ENCODE data around the gene CUL2. TPM values are rescaled to one million over a fixed set of nuclear protein-coding genes. Genes with fewer than 3 reads are reported as not detected.

CUL2 gene
- polyA plus RNA-seq, 1 of the 3 experiments (the other 2 are of a cell fraction): 13.1 TPM

GRCh38 chr10:34996843-34997242 lies 93.3 kb downstream of the CUL2 start:
- Histone ChIP-seq H3K4me3 (ENCODE audit: low read depth in 2 of 2, low read length in 1 of 2) (no peak overlapping the region), H3K9me2 (no peaks in the 10 kb centered on the region), H2AFZ (ENCODE audit: low read depth) (no peak overlapping the region), H3K79me2 (ENCODE audit: insufficient read depth) (no peaks in the 10 kb centered on the region), H3K36me3 (replicated peaks in 1 of 2; ENCODE audit: control insufficient read depth in 1 of 2, insufficient read depth in 2 of 2, low read length in 1 of 2) (no peaks in the 10 kb centered on the region), H3K27me3 (ENCODE audit: insufficient read depth) (no peaks in the 10 kb centered on the region), H3K4me1 (ENCODE audit: control insufficient read depth in 1 of 2, insufficient read depth in 2 of 2, low read depth in 1 of 2, low read length in 1 of 2) (no peaks in the 10 kb centered on the region; a peak in 1 of 4 replicates), H3K9ac (no peak overlapping the region), H3K9me3 (no peaks in the 10 kb centered on the region), H3K27ac (ENCODE audit: low read depth in 2 of 2, low read length in 1 of 2) (no peak overlapping the region), H3F3A (replicated peaks; ENCODE audit: insufficient read depth) (peaks cover 10% of the 10 kb centered on the region), H3K4me2 (no peak overlapping the region), H4K20me1 (ENCODE audit: insufficient read depth) (no peaks in the 10 kb centered on the region)
- CTCF ChIA-PET: no interaction called here
- 79% methylated on average over 6 of the region's 6 CpGs for WGBS (ENCODE audit: low lambda C conversion rate)
- no peak for DNase-seq
- POLR2A ChIA-PET: no interaction called here
- no peak for TF ChIP-seq ZBTB33 (IDR thresholded peaks at IDR 0.05; ENCODE audit: borderline replicate concordance, low read depth)

- no peaks in the 10 kb centered on the region; a peak in 1 of 4 replicates for H3K4me1 ChIP-seq (ENCODE audit: control insufficient read depth in 1 of 2, insufficient read depth in 2 of 2, low read depth in 1 of 2, low read length in 1 of 2)
- no peak overlapping the region for H3K27ac ChIP-seq (ENCODE audit: low read depth in 2 of 2, low read length in 1 of 2)
- no peak for DNase-seq
- no peaks in the 10 kb centered on the region for H4K20me1 ChIP-seq (ENCODE audit: insufficient read depth)
- no peak overlapping the region for H3K9ac ChIP-seq
- no peak overlapping the region for H3K4me3 ChIP-seq (ENCODE audit: low read depth in 2 of 2, low read length in 1 of 2)
- WGBS (ENCODE audit: low lambda C conversion rate): 92% methylated on average over 2 of the region's 2 CpGs
- H3K79me2 ChIP-seq (ENCODE audit: insufficient read depth): no peaks in the 10 kb centered on the region
- ChIA-PET POLR2A (no interaction called here), CTCF (interaction anchor here (0.8 to 2.7 kb wide), 10 partner anchors 8 to 339 kb away, joined by 3 to 27 read pairs (median 10); no protein-coding TSS in a partner anchor)
- H3F3A ChIP-seq (replicated peaks; ENCODE audit: insufficient read depth): peaks cover 10% of the 10 kb centered on the region
- H3K4me2 ChIP-seq: no peak overlapping the region
- H3K9me2 ChIP-seq: no peaks in the 10 kb centered on the region
- H3K36me3 ChIP-seq (replicated peaks in 1 of 2; ENCODE audit: control insufficient read depth in 1 of 2, insufficient read depth in 2 of 2, low read length in 1 of 2): no peaks in the 10 kb centered on the region
- no peaks in the 10 kb centered on the region for H3K9me3 ChIP-seq
- H2AFZ ChIP-seq (ENCODE audit: low read depth): no peak overlapping the region
- TF ChIP-seq MEF2A (IDR thresholded peaks at IDR 0.05; ENCODE audit: borderline replicate concordance, low read depth) (no peak), SIN3A (IDR thresholded peaks at IDR 0.05; ENCODE audit: borderline replicate concordance, low read depth, low read length) (no peak), RFX5 (IDR thresholded peaks at IDR 0.05; ENCODE audit: low read length) (no peak), ZBTB33 (IDR thresholded peaks at IDR 0.05; ENCODE audit: borderline replicate concordance, low read depth) (no peak), TEAD4 (IDR thresholded peaks at IDR 0.05; ENCODE audit: borderline replicate concordance, insufficient read depth) (no peak), FOXJ3 (CRISPR knock-in tag; IDR thresholded peaks at IDR 0.05) (no peak), EZH2phosphoT487 (IDR thresholded peaks at IDR 0.05; ENCODE audit: borderline replicate concordance, low read depth) (no peak)
- no peaks in the 10 kb centered on the region for H3K27me3 ChIP-seq (ENCODE audit: insufficient read depth)
These were observed 94.2 kb downstream of the CUL2 start for GRCh38 chr10:34995925-34996324.

Measured in SK-N-SH (cell line).